Stimulated activated CD8-positive, alpha-beta memory T cell treated with anti-CD3 and anti-CD28 coated beads, Interleukin-7, amount 100 ng/mL, for 48 hours (primary cell): ENCODE measurements around the gene TTC21B.

Experiments
- DNase-seq, 2 donors: peaks; one replicate each; pipeline ENCODE4 v3.0.0-alpha.2; 2020; ENCODE audit warnings: low read depth in 1 of 2; ENCODE audit errors: extremely low read depth in 1 of 2

Gene TTC21B

DNA sequence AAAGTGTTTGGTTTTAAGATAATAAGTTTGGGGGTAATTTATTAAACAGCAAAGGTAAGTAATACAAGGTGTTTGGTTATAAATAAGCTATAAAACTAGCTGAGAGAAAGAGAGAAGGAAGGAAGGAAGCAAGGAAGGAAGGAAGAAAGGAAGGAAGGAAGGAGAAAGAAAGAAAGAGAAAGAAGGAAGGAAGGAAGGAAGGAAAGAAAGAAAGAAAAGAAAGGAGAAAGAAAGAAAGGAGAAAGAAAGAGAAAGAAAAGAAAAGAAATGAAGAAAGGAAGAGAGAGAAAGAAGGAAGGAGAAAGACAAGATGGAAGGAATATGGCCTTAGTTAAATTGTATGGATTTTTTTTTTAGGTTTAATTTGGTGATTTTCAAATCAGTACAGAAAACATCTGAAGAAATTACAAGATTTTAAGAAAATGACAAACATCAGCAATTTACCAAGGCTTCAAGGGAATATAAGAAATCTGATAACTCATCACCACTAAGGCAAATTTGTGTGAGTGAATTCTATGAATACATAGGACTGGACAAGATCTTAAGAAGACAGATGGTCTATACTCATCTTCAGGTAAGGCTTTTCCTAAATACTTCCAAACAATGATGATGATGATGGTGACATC, 113.1 kb downstream of the TTC21B start:
- no peak for DNase-seq

- no peak for DNase-seq
These were observed 114.0 kb downstream of the TTC21B start for GRCh38 chr2:165839610-165840009.

DNA sequence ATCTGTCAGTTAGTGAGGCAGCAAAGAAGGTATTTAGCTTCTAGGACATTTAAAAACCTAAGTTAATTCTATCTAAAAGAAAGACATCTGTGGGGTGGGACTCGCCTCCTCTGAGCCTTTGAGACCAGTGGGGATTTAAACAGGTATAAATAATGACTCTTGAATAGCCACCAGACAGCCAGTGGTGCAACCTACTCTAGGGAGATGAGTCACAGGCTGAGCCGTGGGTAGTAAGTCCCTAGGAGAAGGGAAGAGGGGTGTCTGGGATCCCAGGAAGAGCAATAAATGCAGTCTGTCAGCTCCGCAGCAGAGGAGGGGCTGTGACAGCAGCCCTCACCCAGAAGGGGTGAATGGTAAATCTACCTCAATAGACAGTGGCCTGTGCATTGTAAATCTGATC, 116.5 kb downstream of the TTC21B start:
- no peak for DNase-seq

DNA sequence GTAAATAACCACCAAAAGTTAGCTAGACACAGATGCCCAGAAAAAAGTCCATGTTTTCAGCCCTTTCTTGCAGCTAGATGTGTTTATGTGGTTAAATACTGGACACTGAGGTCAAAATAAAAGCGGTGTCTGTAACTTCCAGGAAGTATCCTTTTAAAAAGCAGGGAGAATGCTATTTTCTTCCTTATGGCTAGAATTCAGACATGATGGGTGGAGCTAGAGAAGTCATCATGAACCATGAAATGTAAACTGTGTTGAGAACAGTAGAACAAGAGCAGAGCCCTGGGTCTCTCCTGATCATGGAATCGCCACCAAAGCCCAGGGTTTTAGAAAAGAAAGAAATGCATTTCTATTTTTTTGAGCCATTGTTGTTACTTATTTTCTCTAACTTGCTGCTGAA, 118.2 kb downstream of the TTC21B start:
- no peak for DNase-seq

GRCh38 chr2:165833156-165833555, 120.4 kb downstream of the TTC21B start:
- DNase-seq = no peak

GRCh38 chr2:165827921-165828276, 125.7 kb downstream of the TTC21B start:
- no peak for DNase-seq

DNA sequence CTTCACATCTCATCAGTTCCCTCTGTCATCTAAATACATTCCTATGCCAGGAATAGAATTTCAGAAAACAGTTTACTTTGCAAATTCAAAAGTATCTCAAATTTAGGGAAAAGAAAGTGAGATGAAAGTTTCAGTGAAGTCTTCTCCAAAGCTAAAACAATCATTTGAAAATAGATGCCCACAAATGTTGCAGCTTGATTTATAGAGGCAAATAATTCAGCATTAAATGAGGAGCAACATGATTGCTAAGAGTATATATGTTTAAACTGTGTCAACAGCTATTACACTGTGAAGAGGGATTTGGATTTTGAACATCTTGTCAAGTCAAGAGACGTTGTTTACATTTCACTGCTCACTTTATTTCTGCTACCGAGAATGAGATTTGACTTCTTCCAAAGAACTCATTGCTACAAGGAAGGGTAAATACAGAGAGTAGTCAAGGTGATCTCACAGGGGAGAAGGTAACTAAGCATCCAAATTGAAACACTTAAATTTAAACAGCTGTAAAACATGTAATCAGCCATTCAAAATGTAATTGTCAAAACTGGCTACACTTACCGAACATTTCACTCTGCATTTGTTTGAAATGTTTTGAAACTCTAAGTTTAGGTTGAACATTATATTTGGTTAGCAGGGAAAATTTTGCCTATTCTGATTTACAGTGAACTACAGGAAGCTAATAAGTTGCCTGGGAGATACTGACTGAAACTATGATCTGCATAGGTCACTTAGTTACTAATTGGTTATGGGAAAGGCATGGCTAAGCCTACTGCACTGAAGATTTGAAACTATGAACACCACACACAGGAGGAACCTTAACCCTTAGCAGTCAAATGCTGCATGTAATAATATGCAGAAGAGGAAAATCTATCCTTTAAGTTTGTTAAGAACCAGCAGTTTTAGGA, 126.3 kb downstream of the TTC21B start:
- DNase-seq = no peak

DNA sequence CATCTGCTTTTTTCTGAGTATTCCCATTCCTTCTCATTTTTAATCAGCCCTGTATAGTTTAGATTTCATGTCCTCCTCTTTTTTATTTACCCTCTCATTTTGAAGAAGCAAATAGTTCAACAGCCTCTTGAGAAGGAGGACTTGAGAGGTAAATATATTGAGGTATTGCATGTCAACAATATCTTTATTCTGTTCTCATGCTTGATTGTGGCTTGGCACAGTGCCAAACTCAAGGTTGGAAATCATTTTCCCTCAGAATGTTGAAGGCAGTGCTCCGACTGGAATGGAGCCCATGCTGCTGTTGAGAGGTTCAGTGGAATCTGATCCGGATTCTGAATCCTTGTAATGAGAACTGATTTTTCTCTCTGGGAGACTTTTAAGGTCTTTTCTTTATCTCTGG, 128.5 kb downstream of the TTC21B start:
- DNase-seq = no peak
